ENCODE measurements around the gene PDX1. TPM values are rescaled to one million over a fixed set of nuclear protein-coding genes. Genes with fewer than 3 reads are reported as not detected.

Gene PDX1
- total RNA-seq, 2 experiments from 2014 or later: not detected

DNA sequence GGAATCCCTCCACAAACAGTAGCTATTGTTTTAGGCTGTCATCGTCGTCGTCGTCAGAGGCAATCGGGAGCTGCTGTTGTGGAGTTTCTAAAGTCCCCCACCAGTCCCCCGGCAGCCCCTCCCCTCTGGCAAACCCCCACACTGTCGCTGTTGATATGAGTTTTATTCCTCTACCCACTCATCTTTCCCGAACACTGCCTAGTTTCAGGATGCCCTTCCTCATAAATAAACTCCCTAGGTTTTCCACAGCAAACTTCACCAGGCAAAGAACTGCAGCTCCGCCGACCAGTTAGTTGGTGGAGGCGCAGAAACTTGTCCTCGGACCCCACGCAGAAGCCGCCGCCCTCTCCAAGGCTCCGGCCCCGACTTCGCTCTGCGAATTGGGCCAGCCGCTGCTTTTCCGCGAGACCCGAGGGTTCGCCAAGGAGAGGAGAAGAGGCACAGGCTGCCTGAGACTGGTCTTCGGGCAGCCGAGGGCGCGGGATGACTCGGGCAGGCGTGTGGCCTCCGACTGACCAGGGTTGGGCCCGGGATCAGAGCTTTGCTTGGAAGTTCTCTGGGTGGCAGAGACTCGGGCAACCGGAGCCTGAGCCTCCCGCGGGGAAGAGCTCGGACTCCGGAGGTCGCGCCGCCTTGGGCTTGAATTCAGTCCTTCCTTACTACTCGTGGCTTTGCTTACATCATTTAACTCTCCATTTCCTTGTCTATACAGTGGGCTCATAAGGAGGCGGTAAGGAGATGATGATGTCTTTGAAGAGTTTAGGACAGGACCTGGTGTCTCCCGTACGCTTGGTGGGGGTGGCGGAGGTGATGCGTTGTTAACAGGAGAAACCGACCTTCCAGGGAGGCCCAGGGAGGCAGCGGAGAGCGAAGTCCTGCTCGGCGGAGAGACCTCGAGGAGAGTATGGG is 7.9 kb downstream of the PDX1 start:
- no peaks in the 10 kb centered on the region for H3K4me1 ChIP-seq (ENCODE audit: insufficient read depth, low read length, poor library complexity, severe bottlenecking)
- no TSS peak for BruUV-seq (replicated peaks)
- no peaks in the 10 kb centered on the region for H3K9me3 ChIP-seq (ENCODE audit: low read length)
- no peak for TF ChIP-seq EZH2phosphoT487 (IDR thresholded peaks at IDR 0.05; ENCODE audit: borderline replicate concordance, low read depth, low read length)
- TF ChIP-seq, protein P1, sequence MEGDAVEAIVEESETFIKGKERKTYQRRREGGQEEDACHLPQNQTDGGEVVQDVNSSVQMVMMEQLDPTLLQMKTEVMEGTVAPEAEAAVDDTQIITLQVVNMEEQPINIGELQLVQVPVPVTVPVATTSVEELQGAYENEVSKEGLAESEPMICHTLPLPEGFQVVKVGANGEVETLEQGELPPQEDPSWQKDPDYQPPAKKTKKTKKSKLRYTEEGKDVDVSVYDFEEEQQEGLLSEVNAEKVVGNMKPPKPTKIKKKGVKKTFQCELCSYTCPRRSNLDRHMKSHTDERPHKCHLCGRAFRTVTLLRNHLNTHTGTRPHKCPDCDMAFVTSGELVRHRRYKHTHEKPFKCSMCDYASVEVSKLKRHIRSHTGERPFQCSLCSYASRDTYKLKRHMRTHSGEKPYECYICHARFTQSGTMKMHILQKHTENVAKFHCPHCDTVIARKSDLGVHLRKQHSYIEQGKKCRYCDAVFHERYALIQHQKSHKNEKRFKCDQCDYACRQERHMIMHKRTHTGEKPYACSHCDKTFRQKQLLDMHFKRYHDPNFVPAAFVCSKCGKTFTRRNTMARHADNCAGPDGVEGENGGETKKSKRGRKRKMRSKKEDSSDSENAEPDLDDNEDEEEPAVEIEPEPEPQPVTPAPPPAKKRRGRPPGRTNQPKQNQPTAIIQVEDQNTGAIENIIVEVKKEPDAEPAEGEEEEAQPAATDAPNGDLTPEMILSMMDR (conservative IDR thresholded peaks at IDR 0.05; ENCODE audit: low read length): no peak
- intact Hi-C loops (cut with micrococcal nuclease; ENCODE audit: unreplicated experiment): no loop called here
- no peak overlapping the region for H3K4me2 ChIP-seq (ENCODE audit: low read length)
- no peak overlapping the region for H3K27ac ChIP-seq (ENCODE audit: low read depth, low read length, poor library complexity, severe bottlenecking)
- CTCF ChIA-PET (ENCODE audit: unreplicated experiment): no interaction called here
- no peak overlapping the region for H3K4me3 ChIP-seq (ENCODE audit: low read depth, low read length, poor library complexity, severe bottlenecking)
- POLR2A ChIA-PET: no interaction called here
- H2AFZ ChIP-seq (ENCODE audit: low read length): no peak overlapping the region
- no peaks in the 10 kb centered on the region for H3K79me2 ChIP-seq (ENCODE audit: insufficient read depth, low read depth, low read length)
- no peak for DNase-seq (ENCODE audit: low spot score)
- H3K36me3 ChIP-seq (ENCODE audit: insufficient read depth, low read length): no peaks in the 10 kb centered on the region
- no peaks in the 10 kb centered on the region for H3K9me2 ChIP-seq (ENCODE audit: insufficient read depth, low read length)
- H4K20me1 ChIP-seq (ENCODE audit: insufficient read depth, low read length): no peaks in the 10 kb centered on the region

DNA sequence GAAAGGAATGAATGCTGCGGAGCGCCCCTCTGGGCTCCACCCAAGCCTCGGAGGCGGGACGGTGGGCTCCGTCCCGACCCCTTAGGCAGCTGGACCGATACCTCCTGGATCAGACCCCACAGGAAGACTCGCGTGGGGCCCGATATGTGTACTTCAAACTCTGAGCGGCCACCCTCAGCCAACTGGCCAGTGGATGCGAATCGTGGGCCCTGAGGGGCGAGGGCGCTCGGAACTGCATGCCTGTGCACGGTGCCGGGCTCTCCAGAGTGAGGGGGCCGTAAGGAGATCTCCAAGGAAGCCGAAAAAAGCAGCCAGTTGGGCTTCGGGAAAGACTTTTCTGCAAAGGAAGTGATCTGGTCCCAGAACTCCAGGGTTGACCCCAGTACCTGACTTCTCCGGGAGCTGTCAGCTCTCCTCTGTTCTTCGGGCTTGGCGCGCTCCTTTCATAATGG is 8.6 kb downstream of the PDX1 start:
- no peak overlapping the region for H3K4me3 ChIP-seq (ENCODE audit: low read depth, low read length, poor library complexity, severe bottlenecking)
- ChIA-PET CTCF (ENCODE audit: unreplicated experiment) (no interaction called here), POLR2A (interaction anchor here (1.1 kb wide), 1 partner anchor 37 kb away, joined by 4 read pairs; no protein-coding TSS in a partner anchor)
- no peaks in the 10 kb centered on the region for H3K36me3 ChIP-seq (ENCODE audit: insufficient read depth, low read length)
- H3K79me2 ChIP-seq (ENCODE audit: insufficient read depth, low read depth, low read length): no peaks in the 10 kb centered on the region
- intact Hi-C loops (cut with micrococcal nuclease; ENCODE audit: unreplicated experiment): no loop called here
- DNase-seq (ENCODE audit: low spot score): no peak
- TF ChIP-seq, protein P1 (conservative IDR thresholded peaks at IDR 0.05; ENCODE audit: low read length): no peak
- TF ChIP-seq EZH2phosphoT487 (IDR thresholded peaks at IDR 0.05; ENCODE audit: borderline replicate concordance, low read depth, low read length): no peak
- H3K4me2 ChIP-seq (ENCODE audit: low read length): no peak overlapping the region
- H3K9me3 ChIP-seq (ENCODE audit: low read length): no peaks in the 10 kb centered on the region
- BruUV-seq (replicated peaks): no TSS peak
- no peaks in the 10 kb centered on the region for H4K20me1 ChIP-seq (ENCODE audit: insufficient read depth, low read length)
- H2AFZ ChIP-seq (ENCODE audit: low read length): no peak overlapping the region
- no peaks in the 10 kb centered on the region for H3K9me2 ChIP-seq (ENCODE audit: insufficient read depth, low read length)
- H3K27ac ChIP-seq (ENCODE audit: low read depth, low read length, poor library complexity, severe bottlenecking): no peak overlapping the region
- no peaks in the 10 kb centered on the region for H3K4me1 ChIP-seq (ENCODE audit: insufficient read depth, low read length, poor library complexity, severe bottlenecking)
